AG09319 (cell line): Measurements from ENCODE around the gene DEK.

ENCODE experiments used
- DNase-seq: peaks from one replicate; pipeline ENCODE4 v3.0.0-alpha.2; 2010; ENCODE audit warnings: low read depth; ENCODE audit errors: extremely low read depth
- TF ChIP-seq, protein P1 (sequence below): IDR thresholded peaks from 2 replicates; pipeline ENCODE4 v1.5.1; 2011; ENCODE audit warnings: low read depth, mild to moderate bottlenecking, inconsistent platforms, low read length, moderate library complexity

The DEK gene

DNA sequence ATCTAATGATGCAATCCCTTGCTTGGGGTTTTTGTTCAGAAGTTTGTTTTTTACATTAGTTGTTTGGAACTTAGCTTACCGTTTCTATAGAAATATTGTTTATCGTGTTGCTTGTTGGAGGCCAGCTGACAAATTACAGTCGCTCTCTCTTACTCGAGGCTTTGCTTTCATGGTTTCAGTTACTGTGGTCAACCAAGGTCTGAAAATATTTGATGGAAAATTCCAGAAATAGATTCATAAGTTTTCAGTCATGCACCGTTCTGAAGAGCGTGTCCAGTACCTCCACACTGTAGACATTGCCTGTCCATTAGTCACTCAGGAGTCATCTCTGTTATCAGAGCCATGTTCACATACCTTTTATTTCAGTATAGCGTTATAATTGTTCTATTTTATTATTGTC lies 47.9 kb downstream of the DEK start:
- peak; percentile 12 for DNase-seq
- TF ChIP-seq, protein P1, sequence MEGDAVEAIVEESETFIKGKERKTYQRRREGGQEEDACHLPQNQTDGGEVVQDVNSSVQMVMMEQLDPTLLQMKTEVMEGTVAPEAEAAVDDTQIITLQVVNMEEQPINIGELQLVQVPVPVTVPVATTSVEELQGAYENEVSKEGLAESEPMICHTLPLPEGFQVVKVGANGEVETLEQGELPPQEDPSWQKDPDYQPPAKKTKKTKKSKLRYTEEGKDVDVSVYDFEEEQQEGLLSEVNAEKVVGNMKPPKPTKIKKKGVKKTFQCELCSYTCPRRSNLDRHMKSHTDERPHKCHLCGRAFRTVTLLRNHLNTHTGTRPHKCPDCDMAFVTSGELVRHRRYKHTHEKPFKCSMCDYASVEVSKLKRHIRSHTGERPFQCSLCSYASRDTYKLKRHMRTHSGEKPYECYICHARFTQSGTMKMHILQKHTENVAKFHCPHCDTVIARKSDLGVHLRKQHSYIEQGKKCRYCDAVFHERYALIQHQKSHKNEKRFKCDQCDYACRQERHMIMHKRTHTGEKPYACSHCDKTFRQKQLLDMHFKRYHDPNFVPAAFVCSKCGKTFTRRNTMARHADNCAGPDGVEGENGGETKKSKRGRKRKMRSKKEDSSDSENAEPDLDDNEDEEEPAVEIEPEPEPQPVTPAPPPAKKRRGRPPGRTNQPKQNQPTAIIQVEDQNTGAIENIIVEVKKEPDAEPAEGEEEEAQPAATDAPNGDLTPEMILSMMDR, result no peak

DNA sequence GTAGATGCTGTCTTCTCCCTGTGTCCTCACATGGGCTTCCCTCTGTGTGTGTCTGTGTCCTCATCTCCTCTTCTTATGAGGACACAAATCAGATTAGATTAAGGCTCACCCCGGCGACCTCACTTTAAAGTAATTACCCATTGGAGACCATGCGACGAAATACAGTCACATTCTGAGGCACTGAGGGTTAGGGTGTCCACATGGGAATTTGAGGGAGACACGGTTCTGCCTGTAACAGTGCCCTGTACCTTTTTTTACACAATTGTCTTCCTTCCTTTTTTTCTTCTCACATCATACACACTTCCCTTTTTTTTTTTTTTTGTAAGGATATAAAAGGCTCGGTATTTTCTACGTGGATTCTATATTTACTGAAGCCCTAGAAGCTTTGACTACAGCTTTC lies 48.9 kb downstream of the DEK start:
- no peak for DNase-seq
- TF ChIP-seq, protein P1, result no peak

DNA sequence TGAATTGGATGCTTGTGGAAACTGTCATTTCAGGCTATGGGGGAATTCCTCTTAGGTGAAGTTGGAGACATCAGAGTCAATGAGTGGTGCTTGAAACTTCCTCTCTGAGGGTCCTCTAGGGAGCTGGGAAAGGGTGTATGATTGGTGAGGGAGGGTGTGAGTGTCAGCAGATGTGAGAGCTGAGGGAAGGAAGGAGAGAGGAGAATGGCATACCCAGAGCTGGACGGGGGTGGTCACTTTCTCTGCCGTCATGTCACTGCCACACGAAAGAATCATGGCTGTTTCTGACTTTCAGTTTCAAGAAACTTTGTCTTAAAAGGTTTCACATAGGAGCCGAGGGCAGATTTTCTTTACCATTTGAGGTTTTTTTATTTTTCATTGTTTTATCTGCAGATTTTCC lies 50.3 kb downstream of the DEK start:
- TF ChIP-seq, protein P1, result no peak
- DNase-seq, result no peak

DNA sequence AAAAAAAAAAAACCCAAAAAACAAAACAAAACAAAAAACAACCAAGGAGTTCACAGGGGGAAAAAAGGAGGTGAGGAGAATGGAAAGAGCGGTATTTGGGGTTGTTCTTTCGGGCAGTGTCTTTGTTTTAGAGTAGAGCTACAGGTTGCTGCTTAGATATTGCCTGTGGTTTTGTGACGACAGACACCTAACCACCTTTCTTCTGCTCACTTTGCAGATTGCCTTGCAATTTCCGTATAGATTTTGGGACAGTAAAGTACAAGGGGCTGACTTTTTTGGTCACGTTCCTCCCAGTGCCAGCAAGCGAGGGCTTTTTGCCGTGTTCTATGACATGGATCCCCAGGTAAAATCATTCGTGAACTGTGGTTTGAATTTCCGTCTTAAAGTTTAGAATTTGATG lies 50.9 kb downstream of the DEK start:
- TF ChIP-seq, protein P1, result no peak
- no peak for DNase-seq

DNA sequence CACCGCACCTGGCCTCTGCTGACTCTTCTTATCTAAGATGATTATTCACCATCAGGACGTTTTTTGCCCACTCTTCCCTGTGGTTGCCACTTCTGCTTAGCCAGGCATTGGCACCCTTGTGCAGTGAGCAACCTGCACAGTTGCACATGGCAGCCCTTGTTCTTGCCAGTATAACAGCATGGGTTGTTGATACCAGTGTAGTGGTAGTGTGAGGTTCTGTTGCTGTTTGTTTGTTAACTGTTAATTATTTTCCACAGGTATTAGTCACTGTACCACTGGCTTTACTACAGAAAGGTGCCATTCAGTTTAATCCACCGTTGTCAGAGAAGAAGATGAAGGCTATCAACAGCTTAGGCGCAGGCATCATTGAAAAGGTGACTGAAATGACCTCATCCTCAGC lies 52.1 kb downstream of the DEK start:
- TF ChIP-seq, protein P1, result no peak
- no peak for DNase-seq

DNA sequence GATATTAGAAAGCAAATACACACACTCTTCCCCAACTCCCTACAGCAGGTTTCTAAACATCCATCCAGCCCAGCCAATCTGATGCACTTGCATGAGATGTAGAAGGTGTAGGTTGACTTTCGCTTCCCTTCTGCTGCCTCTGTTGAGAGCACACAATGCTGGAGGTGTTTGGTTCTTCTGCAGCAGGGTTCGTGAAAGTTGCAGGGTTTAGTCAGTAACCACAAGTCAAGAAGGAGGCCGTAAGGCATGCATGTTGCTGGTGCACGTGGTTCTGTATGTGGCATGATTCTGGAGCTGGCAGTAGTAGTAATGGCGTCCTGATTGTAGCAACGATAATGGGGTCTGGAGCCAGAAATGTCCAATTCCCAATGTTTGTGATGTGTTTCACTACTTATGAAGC lies 53.0 kb downstream of the DEK start:
- DNase-seq, result no peak

DNA sequence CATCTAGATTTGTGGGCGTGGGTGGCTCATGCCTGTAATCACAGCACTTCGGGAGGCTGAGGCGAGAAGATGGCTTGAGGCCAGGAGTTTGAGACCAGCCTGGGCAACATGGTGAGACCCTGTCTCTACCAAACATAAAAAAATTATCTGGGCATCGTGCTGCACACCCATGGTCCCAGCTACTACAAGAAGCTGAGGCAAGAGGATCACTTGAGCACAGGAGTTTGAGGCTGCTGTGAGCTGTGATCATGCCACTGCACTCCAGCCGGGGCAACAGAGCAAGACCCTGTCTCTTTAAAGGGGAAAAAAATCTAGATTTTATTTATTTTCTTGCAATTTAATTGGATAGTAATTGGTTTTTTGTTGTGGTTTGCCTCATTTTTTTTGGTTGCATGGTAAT lies 53.6 kb downstream of the DEK start:
- TF ChIP-seq, protein P1, result no peak

More for the DNA sequence above, 53.0 kb downstream of the DEK start:
- TF ChIP-seq, protein P1, result no peak

More for the DNA sequence above, 53.6 kb downstream of the DEK start:
- no peak for DNase-seq
